ENCODE data around the gene SLC25A42.

The SLC25A42 gene

DNA sequence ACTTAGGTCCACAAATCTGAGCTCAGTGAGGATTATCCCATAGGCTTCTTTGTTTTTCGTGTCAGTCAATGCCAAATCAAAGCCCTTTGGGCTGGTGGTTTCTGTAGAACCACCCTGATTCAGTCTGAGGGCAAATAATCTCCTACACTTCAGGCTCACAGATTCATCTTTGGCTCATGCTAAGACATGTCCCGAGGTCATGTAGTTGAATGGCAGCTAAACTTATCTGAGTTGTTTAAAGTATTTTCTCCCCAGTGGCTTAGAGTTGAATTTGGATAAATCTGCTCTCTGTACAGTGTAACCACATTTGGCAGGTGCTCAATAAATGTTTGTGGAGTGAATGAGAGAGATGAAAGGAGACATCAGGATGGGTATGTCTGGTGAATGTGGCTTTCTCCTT lies 13.1 kb upstream of the SLC25A42 start:
- H2AFZ ChIP-seq (ENCODE audit: low read length): no peak overlapping the region
- no peaks in the 10 kb centered on the region for H4K20me1 ChIP-seq (ENCODE audit: insufficient read depth, low read length)
- peaks cover 3% of the 10 kb centered on the region; the same call in 1 of the 2 replicates for H3K79me2 ChIP-seq (ENCODE audit: low read length)
- no peak for DNase-seq
- TF ChIP-seq EZH2 (optimal IDR thresholded peaks at IDR 0.05; ENCODE audit: low read depth, low read length): no peak
- TF ChIP-seq, protein P1, sequence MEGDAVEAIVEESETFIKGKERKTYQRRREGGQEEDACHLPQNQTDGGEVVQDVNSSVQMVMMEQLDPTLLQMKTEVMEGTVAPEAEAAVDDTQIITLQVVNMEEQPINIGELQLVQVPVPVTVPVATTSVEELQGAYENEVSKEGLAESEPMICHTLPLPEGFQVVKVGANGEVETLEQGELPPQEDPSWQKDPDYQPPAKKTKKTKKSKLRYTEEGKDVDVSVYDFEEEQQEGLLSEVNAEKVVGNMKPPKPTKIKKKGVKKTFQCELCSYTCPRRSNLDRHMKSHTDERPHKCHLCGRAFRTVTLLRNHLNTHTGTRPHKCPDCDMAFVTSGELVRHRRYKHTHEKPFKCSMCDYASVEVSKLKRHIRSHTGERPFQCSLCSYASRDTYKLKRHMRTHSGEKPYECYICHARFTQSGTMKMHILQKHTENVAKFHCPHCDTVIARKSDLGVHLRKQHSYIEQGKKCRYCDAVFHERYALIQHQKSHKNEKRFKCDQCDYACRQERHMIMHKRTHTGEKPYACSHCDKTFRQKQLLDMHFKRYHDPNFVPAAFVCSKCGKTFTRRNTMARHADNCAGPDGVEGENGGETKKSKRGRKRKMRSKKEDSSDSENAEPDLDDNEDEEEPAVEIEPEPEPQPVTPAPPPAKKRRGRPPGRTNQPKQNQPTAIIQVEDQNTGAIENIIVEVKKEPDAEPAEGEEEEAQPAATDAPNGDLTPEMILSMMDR (IDR thresholded peaks at IDR 0.05; ENCODE audit: low read length): no peak
- no peak for TF ChIP-seq EZH2phosphoT487 (IDR thresholded peaks at IDR 0.05; ENCODE audit: low read length)
- no peak overlapping the region for H3K4me3 ChIP-seq (ENCODE audit: low read length)
- no peak overlapping the region for H3K9ac ChIP-seq (ENCODE audit: low read length)
- H3K36me3 ChIP-seq (replicated peaks; ENCODE audit: insufficient read depth, low read length): no peaks in the 10 kb centered on the region
- H3K27me3 ChIP-seq (replicated peaks; ENCODE audit: insufficient read depth, low read length): no peaks in the 10 kb centered on the region
- no peak overlapping the region for H3K27ac ChIP-seq (ENCODE audit: low read length)
- no peaks in the 10 kb centered on the region for H3K9me3 ChIP-seq (replicated peaks; ENCODE audit: insufficient read depth, low read length)
- H3K4me1 ChIP-seq (ENCODE audit: low read length): no peaks in the 10 kb centered on the region
- no peaks in the 10 kb centered on the region for H3F3A ChIP-seq (ENCODE audit: insufficient read depth, low read length)
- H3K4me2 ChIP-seq (ENCODE audit: low read depth, low read length): no peak overlapping the region
- no peaks in the 10 kb centered on the region for H3K9me2 ChIP-seq (replicated peaks; ENCODE audit: insufficient read depth, low read length)

DNA sequence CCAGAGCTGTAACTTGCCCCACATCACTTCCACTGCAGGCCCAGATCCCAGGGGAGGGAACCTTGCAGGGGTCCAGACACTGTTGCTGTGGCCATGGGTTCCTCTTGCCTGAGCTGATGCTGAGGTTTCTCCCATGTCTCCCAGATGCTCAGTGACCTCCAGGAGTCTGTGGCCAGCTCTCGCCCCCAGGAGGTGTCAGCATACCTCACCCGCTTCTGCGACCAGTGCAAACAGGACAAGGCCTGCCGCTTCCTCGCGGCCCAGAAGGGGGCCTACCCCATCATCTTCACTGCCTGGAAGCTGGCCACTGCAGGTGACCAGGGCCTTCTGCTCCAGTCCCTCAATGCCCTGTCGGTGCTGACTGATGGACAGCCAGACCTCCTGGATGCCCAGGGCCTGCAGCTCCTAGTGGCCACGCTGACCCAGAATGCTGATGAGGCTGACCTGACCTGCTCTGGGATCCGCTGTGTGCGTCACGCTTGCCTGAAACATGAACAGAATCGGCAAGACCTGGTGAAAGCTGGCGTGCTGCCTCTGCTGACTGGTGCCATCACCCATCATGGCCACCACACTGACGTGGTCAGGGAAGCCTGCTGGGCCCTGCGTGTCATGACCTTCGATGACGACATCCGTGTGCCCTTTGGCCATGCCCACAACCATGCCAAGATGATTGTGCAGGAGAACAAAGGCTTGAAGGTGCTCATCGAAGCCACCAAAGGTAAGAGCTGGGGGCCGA lies 12.1 kb upstream of the SLC25A42 start:
- no peak overlapping the region for H3K9ac ChIP-seq (ENCODE audit: low read length)
- no peak for DNase-seq
- H2AFZ ChIP-seq (ENCODE audit: low read length): no peak overlapping the region
- no peaks in the 10 kb centered on the region for H3K9me2 ChIP-seq (replicated peaks; ENCODE audit: insufficient read depth, low read length)
- H3K4me3 ChIP-seq (ENCODE audit: low read length): no peak overlapping the region
- H3F3A ChIP-seq (ENCODE audit: insufficient read depth, low read length): no peaks in the 10 kb centered on the region
- H3K9me3 ChIP-seq (replicated peaks; ENCODE audit: insufficient read depth, low read length): no peaks in the 10 kb centered on the region
- no peaks in the 10 kb centered on the region for H3K4me1 ChIP-seq (ENCODE audit: low read length)
- H3K79me2 ChIP-seq (ENCODE audit: low read length): peaks cover 3% of the 10 kb centered on the region; the same call in 1 of the 2 replicates
- H3K36me3 ChIP-seq (replicated peaks; ENCODE audit: insufficient read depth, low read length): no peaks in the 10 kb centered on the region
- no peaks in the 10 kb centered on the region for H4K20me1 ChIP-seq (ENCODE audit: insufficient read depth, low read length)
- H3K27ac ChIP-seq (ENCODE audit: low read length): no peak overlapping the region
- H3K4me2 ChIP-seq (ENCODE audit: low read depth, low read length): no peak overlapping the region
- no peaks in the 10 kb centered on the region for H3K27me3 ChIP-seq (replicated peaks; ENCODE audit: insufficient read depth, low read length)
- TF ChIP-seq EZH2phosphoT487 (IDR thresholded peaks at IDR 0.05; ENCODE audit: low read length) (no peak), EZH2 (optimal IDR thresholded peaks at IDR 0.05; ENCODE audit: low read depth, low read length) (no peak)
- TF ChIP-seq, protein P1 (IDR thresholded peaks at IDR 0.05; ENCODE audit: low read length): no peak

DNA sequence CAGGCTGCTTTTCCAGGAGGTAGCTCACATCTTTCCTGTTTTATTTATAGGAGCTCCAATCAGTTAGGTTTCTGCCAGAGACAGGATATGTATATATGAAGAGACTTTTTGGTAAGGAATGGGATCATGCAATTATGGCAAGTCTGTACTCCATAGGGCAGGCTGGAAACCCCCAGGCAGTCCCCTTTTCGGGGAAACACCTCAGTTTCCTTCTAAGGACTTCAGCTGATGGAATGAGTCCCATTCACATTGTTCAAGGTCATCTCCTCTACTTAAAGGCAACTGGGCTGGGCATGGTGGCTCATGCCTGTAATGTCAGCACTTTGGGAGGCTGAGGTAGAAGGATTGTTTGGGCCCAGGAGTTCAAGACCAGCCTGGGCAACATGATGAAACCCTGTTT lies 10.9 kb upstream of the SLC25A42 start:
- Histone ChIP-seq H3K4me1 (ENCODE audit: low read length) (no peaks in the 10 kb centered on the region), H3K4me2 (ENCODE audit: low read depth, low read length) (no peak overlapping the region), H3K9me3 (replicated peaks; ENCODE audit: insufficient read depth, low read length) (no peaks in the 10 kb centered on the region), H3K9ac (ENCODE audit: low read length) (no peak overlapping the region), H3F3A (ENCODE audit: insufficient read depth, low read length) (no peaks in the 10 kb centered on the region), H3K4me3 (ENCODE audit: low read length) (no peak overlapping the region), H3K9me2 (replicated peaks; ENCODE audit: insufficient read depth, low read length) (no peaks in the 10 kb centered on the region), H3K36me3 (replicated peaks; ENCODE audit: insufficient read depth, low read length) (0 out of 2 replicates have a peak, but pooled peaks cover 2% of the 10 kb centered on the region), H3K79me2 (ENCODE audit: low read length) (peaks cover 3% of the 10 kb centered on the region; the same call in 1 of the 2 replicates), H3K27me3 (replicated peaks; ENCODE audit: insufficient read depth, low read length) (no peaks in the 10 kb centered on the region), H3K27ac (ENCODE audit: low read length) (no peak overlapping the region), H4K20me1 (ENCODE audit: insufficient read depth, low read length) (no peaks in the 10 kb centered on the region), H2AFZ (ENCODE audit: low read length) (no peak overlapping the region)
- no peak for DNase-seq
- no peak for TF ChIP-seq EZH2phosphoT487 (IDR thresholded peaks at IDR 0.05; ENCODE audit: low read length)
- TF ChIP-seq, protein P1 (IDR thresholded peaks at IDR 0.05; ENCODE audit: low read length): no peak
- no peak for TF ChIP-seq EZH2 (optimal IDR thresholded peaks at IDR 0.05; ENCODE audit: low read depth, low read length)
